IMR-90 (cell line): ENCODE data around the gene SLC39A11.

Experiments
- BHLHE40 ChIP-seq: fragments of 150-350 bp; IDR thresholded peaks from 2 replicates; pipeline ENCODE4 v1.6.1; 2016; ENCODE audit warnings: mild to moderate bottlenecking, low read depth, low read length
- CHD1 ChIP-seq: IDR thresholded peaks from 2 replicates; pipeline ENCODE4 v1.6.1; 2012; ENCODE audit warnings: low read depth, low read length, improper control_type of control experiment
- CTCF ChIP-seq: conservative IDR thresholded peaks from 2 replicates; pipeline ENCODE4 v1.5.1; 2012; ENCODE audit warnings: mild to moderate bottlenecking, low read depth, low read length, improper control_type of control experiment
- ELK1 ChIP-seq: fragments of 150-350 bp; IDR thresholded peaks from 2 replicates; pipeline ENCODE4 v1.6.1; 2016; ENCODE audit warnings: low read depth, mild to moderate bottlenecking, low read length, moderate library complexity, borderline replicate concordance
- FOS ChIP-seq: fragments of 150-350 bp; IDR thresholded peaks from 2 replicates; pipeline ENCODE4 v1.6.1; 2016; ENCODE audit warnings: low read depth, low read length
- MAFK ChIP-seq: IDR thresholded peaks from 2 replicates; pipeline ENCODE4 v1.6.1; 2012; ENCODE audit warnings: low read depth, low read length, improper control_type of control experiment
- MAZ ChIP-seq: IDR thresholded peaks from 2 replicates; pipeline ENCODE4 v1.6.1; 2012; ENCODE audit warnings: low read depth, mild to moderate bottlenecking, low read length, improper control_type of control experiment, moderate library complexity, borderline replicate concordance
- MXI1 ChIP-seq: IDR thresholded peaks from 2 replicates; pipeline ENCODE4 v1.6.1; 2012; ENCODE audit warnings: low read depth, mild to moderate bottlenecking, low read length, moderate library complexity, borderline replicate concordance
- NFE2L2 ChIP-seq: fragments of 150-350 bp; IDR thresholded peaks from 2 replicates; pipeline ENCODE4 v1.6.1; 2016; ENCODE audit warnings: low read depth, mild to moderate bottlenecking, low read length
- POLR2A ChIP-seq: IDR thresholded peaks from 2 replicates; pipeline ENCODE4 v1.6.1; 2012; ENCODE audit warnings: mild to moderate bottlenecking, low read depth, low read length
- RAD21 ChIP-seq: IDR thresholded peaks from 2 replicates; pipeline ENCODE4 v1.6.1; 2012; ENCODE audit warnings: low read length, improper control_type of control experiment
- RFX5 ChIP-seq: IDR thresholded peaks from 2 replicates; pipeline ENCODE4 v1.8.0; 2012; ENCODE audit warnings: low read depth, mild to moderate bottlenecking, low read length, moderate library complexity
- SMC3 ChIP-seq: fragments of 150-350 bp; IDR thresholded peaks from 2 replicates; pipeline ENCODE4 v1.6.1; 2016; ENCODE audit warnings: low read depth, mild to moderate bottlenecking, antibody characterized with exemption, low read length, moderate library complexity
- USF2 ChIP-seq: fragments of 150-350 bp; IDR thresholded peaks from 2 replicates; pipeline ENCODE4 v1.6.1; 2017; ENCODE audit warnings: mild to moderate bottlenecking, antibody characterized with exemption, low read length, low read depth

DNA sequence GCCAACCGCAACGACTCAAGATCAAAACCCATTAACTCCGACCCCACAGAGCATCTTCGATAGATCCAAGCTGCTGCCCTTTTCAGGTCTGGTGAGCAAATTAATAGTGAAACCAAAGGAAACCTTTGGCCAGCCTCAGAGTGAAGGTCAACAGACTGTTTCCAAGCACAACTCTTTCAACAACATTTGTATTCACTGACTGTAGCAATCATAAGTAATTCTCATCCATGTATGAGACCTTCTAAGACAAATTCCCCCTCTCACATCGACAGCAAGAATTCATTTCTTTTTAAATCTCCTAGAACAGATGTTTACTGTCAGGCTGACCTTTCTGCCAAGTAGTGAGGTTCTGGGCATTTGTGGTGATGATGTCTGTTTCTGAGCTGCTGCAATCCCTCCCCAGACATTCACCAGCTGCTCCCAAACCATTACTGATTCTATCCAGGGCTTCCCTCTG lies 64.2 kb downstream of the SLC39A11 start:
- TF ChIP-seq CTCF (no peak), CHD1 (no peak), MXI1 (no peak), BHLHE40 (no peak), USF2 (no peak), RFX5 (no peak), FOS (no peak), NFE2L2 (no peak), POLR2A (no peak), RAD21 (no peak), SMC3 (no peak), ELK1 (no peak), MAFK (no peak), MAZ (no peak)
